Fibroblast of skin of back (primary cell): ENCODE measurements around the gene PLCD3.
A peak's percentile ranks its signal among the peaks of the same experiment; 100 is the strongest.

Experiments
- DNase-seq: peaks from one replicate; pipeline ENCODE4 v3.0.0-alpha.2; 2013

The PLCD3 gene

GRCh38 chr17:45149669-45150664 is 17.7 kb upstream of the PLCD3 start:
- peak; percentile 63 for DNase-seq

GRCh38 chr17:45149037-45149668 is 16.8 kb upstream of the PLCD3 start:
- peak; percentile 86 for DNase-seq

- DNase-seq: peak; percentile 100
These were observed 16.1 kb upstream of the PLCD3 start, which contains the start of gene HEXIM1 for GRCh38 chr17:45148183-45149036. TSS of gene HEXIM1 (plus strand) at chr17:45148475. CDS start at chr17:45149191, 716 bp downstream.

GRCh38 chr17:45147581-45148182 is 15.4 kb upstream of the PLCD3 start:
- DNase-seq: peak; percentile 95

- peak; percentile 75 for DNase-seq
These were observed 14.7 kb upstream of the PLCD3 start for GRCh38 chr17:45146890-45147580.

- no peak for DNase-seq
These were observed 14.2 kb upstream of the PLCD3 start for GRCh38 chr17:45146592-45146889.

GRCh38 chr17:45146166-45146565 is 13.9 kb upstream of the PLCD3 start:
- no peak for DNase-seq

GRCh38 chr17:45145035-45145389 is 12.7 kb upstream of the PLCD3 start:
- no peak for DNase-seq

- no peak for DNase-seq
These were observed 12.1 kb upstream of the PLCD3 start for GRCh38 chr17:45144199-45145034.

GRCh38 chr17:45143767-45144198 is 11.5 kb upstream of the PLCD3 start:
- peak; percentile 90 for DNase-seq

- no peak for DNase-seq
These were observed 10.9 kb upstream of the PLCD3 start for GRCh38 chr17:45143094-45143670.

GRCh38 chr17:45139533-45139920 is 7.2 kb upstream of the PLCD3 start:
- no peak for DNase-seq

GRCh38 chr17:45138911-45139532 is 6.7 kb upstream of the PLCD3 start:
- no peak for DNase-seq

GRCh38 chr17:45137561-45138305 is 5.4 kb upstream of the PLCD3 start:
- no peak for DNase-seq

GRCh38 chr17:45136846-45137560 is 4.7 kb upstream of the PLCD3 start:
- no peak for DNase-seq

GRCh38 chr17:45135978-45136791 is 3.9 kb upstream of the PLCD3 start:
- DNase-seq: no peak

GRCh38 chr17:45135192-45135977 is 3.1 kb upstream of the PLCD3 start, which contains the start of gene ACBD4:
TSS of gene ACBD4 (plus strand) at chr17:45135687. CDS start at chr17:45136145, 458 bp downstream.
- peak; percentile 95 for DNase-seq
